HG03575 (cell line): ENCODE measurements around the gene DNMT3B.

Experiments used
- ATAC-seq: cut with Tn5 transposase; IDR thresholded peaks from one replicate; pipeline ENCODE4 v1.9.1; 2021; ENCODE audit not compliant: unreplicated experiment, insufficient number of reproducible peaks, low FRiP score; ENCODE audit errors: extremely low read depth

The DNMT3B gene

GRCh38 chr20:32841174-32841573 lies 79.0 kb downstream of the DNMT3B start:
- ATAC-seq, result no peak

GRCh38 chr20:32841632-32842031 lies 79.4 kb downstream of the DNMT3B start:
- ATAC-seq, result no peak

- ATAC-seq, result no peak
Observed at GRCh38 chr20:32842688-32843524, 80.7 kb downstream of the DNMT3B start.

- no peak for ATAC-seq
Observed at GRCh38 chr20:32845786-32846185, 83.6 kb downstream of the DNMT3B start.

GRCh38 chr20:32846852-32847251 lies 84.7 kb downstream of the DNMT3B start:
- ATAC-seq, result no peak

- ATAC-seq, result no peak
Observed at GRCh38 chr20:32847964-32848363, 85.8 kb downstream of the DNMT3B start.

GRCh38 chr20:32848846-32849245 lies 86.7 kb downstream of the DNMT3B start:
- ATAC-seq, result no peak

- ATAC-seq, result no peak
Observed at GRCh38 chr20:32849577-32849976, 87.4 kb downstream of the DNMT3B start.

- no peak for ATAC-seq
Observed at GRCh38 chr20:32855387-32855786, 93.2 kb downstream of the DNMT3B start.

- no peak for ATAC-seq
Observed at GRCh38 chr20:32858189-32858588, 96.0 kb downstream of the DNMT3B start.
